WTC11 (cell line): ENCODE data around the gene IL27RA. TPM values are rescaled to one million over a fixed set of nuclear protein-coding genes. Genes with fewer than 3 reads are reported as not detected.
A peak's percentile ranks its signal among the peaks of the same experiment; 100 is the strongest.
"Not testable (repeated sequence)": the region's sequence is repeated elsewhere in the genome, so short reads cannot be mapped to it uniquely, and the experiment has no call there.

ENCODE experiments used
- ATAC-seq: fragments of 200-7000 bp; cut with Tn5 transposase; 2 replicates; pipeline ENCODE4 v1.10.0; 2021; ENCODE audit warnings: mild to moderate bottlenecking, moderate library complexity
- CTCF ChIA-PET: fragments of 300-600 bp; sonication (Branson Sonifier 250); formaldehyde crosslinking; loops from one replicate; lab custom pipeline; 2021; ENCODE audit warnings: antibody characterized with exemption; lab: Charles Lee
- POLR2A ChIA-PET: fragments of 350-600 bp; sonication (Branson Sonifier 250); formaldehyde crosslinking; loops from one replicate; lab custom pipeline; 2021; ENCODE audit warnings: antibody characterized with exemption; lab: Charles Lee
- DNase-seq: peaks from one replicate; pipeline ENCODE4 v3.0.0; 2021; ENCODE audit warnings: low spot score
- H3K27ac Mint-ChIP-seq: 2 replicates; pipeline ENCODE4 v1.8.0; 2021; ENCODE audit warnings: mixed read lengths
- H3K27me3 Mint-ChIP-seq: 2 replicates; pipeline ENCODE4 v1.8.0; 2021; ENCODE audit warnings: low read depth, mild to moderate bottlenecking, moderate library complexity, mixed read lengths
- H3K36me3 Mint-ChIP-seq: 2 replicates; pipeline ENCODE4 v1.8.0; 2021; ENCODE audit warnings: mixed read lengths
- H3K4me1 Mint-ChIP-seq: 2 replicates; pipeline ENCODE4 v1.8.0; 2022; ENCODE audit warnings: mixed read lengths
- H3K4me3 Mint-ChIP-seq: 2 replicates; pipeline ENCODE4 v1.8.0; 2021; ENCODE audit warnings: mild to moderate bottlenecking, moderate library complexity, mixed read lengths
- H3K9me3 Mint-ChIP-seq: 2 replicates; pipeline ENCODE4 v1.8.0; 2021; ENCODE audit warnings: mixed read lengths
- CTCF ChIP-seq: fragments of 200-600 bp; IDR thresholded peaks from 2 replicates; pipeline ENCODE4 v1.8.0; 2022; ENCODE audit warnings: antibody characterized with exemption
- E2F4 ChIP-seq: sonication (generic); formaldehyde crosslinking; IDR thresholded peaks from 2 replicates; pipeline ENCODE4 v1.8.1; 2022; ENCODE audit warnings: low read depth, mild to moderate bottlenecking, moderate library complexity, missing genetic modification reagents, borderline replicate concordance
- ELF4 ChIP-seq: sonication (generic); formaldehyde crosslinking; IDR thresholded peaks from 2 replicates; pipeline ENCODE4 v1.8.1; 2022; ENCODE audit warnings: low read depth, mild to moderate bottlenecking, moderate library complexity, missing genetic modification reagents
- EMX1 ChIP-seq: fragments of 250-450 bp; sonication (Bioruptor Pico); IDR thresholded peaks from 2 replicates; pipeline ENCODE4 v1.8.0; 2021; ENCODE audit warnings: mild to moderate bottlenecking
- IRF2 ChIP-seq: sonication (generic); formaldehyde crosslinking; IDR thresholded peaks from 2 replicates; pipeline ENCODE4 v1.8.0; 2022; ENCODE audit warnings: low read depth, missing genetic modification reagents, borderline replicate concordance
- NFE2L1 ChIP-seq: sonication (generic); formaldehyde crosslinking; IDR thresholded peaks from 2 replicates; pipeline ENCODE4 v1.8.1; 2023; ENCODE audit warnings: missing genetic modification reagents
- NR1H2 ChIP-seq: sonication (generic); formaldehyde crosslinking; IDR thresholded peaks from 2 replicates; pipeline ENCODE4 v1.9.0; 2021; ENCODE audit warnings: mild to moderate bottlenecking, moderate library complexity, missing genetic modification reagents
- SMAD4 ChIP-seq: sonication (generic); formaldehyde crosslinking; IDR thresholded peaks from 2 replicates; pipeline ENCODE4 v1.8.0; 2022; ENCODE audit warnings: mild to moderate bottlenecking, missing genetic modification reagents
- SP1 ChIP-seq: sonication (generic); formaldehyde crosslinking; conservative IDR thresholded peaks from 2 replicates; pipeline ENCODE4 v1.8.1; 2022; ENCODE audit warnings: missing genetic modification reagents
- ZMAT4 ChIP-seq: fragments of 250-450 bp; sonication (Bioruptor Pico); IDR thresholded peaks from 2 replicates; pipeline ENCODE4 v1.9.0; 2021; ENCODE audit warnings: mild to moderate bottlenecking
- ZNF121 ChIP-seq: sonication (generic); formaldehyde crosslinking; IDR thresholded peaks from 2 replicates; pipeline ENCODE4 v1.8.0; 2023; ENCODE audit warnings: missing genetic modification reagents
- ZNF281 ChIP-seq: sonication (generic); formaldehyde crosslinking; IDR thresholded peaks from 2 replicates; pipeline ENCODE4 v1.8.0; 2023; ENCODE audit warnings: mild to moderate bottlenecking, missing genetic modification reagents
- total RNA-seq: library from RNA; stranded (reverse); gene quantifications from 3 replicates; pipeline ENCODE4 v1.2.3, GENCODE V29; 2021
- TF ChIP-seq, protein P1 (sequence below): sonication (generic); formaldehyde crosslinking; IDR thresholded peaks from 2 replicates; pipeline ENCODE4 v1.8.1; 2022; ENCODE audit warnings: low read depth, missing genetic modification reagents, borderline replicate concordance

IL27RA gene
- total RNA-seq, 1 experiment from 2014 or later, result 12.2 TPM

DNA sequence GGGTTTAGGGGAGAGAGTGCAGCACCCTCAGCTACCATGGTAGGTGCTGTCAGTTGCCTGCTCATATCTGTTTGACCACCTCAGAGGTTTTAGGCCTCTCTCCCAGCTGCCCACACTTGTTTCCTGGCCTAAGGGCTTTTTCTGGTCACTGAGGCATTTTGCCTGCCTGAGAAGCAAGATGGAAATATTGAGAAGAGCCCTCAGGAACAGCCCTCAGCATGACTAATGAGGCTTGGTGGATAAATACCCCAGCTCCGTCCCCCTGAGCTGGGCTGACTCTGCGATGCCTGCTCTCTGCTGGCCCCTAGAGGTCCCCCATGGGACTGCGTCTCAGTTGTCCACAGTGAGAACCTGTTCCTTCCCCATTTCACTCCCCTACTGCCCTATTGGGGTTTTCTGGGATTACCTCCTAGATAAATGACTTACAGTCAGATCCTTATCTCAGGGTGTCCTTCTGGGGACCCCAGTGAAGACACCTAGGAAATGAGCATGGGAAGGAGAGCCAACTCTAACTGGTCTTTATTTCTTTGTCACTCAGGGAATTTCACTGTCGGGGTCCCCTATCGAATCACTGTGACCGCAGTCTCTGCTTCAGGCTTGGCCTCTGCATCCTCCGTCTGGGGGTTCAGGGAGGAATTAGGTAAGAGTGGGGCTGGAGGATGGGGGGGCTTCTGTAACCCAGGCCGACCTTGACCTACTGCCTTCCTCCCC is 17.0 kb downstream of the IL27RA start:
- CTCF ChIA-PET, result interaction anchor here (0.5 to 11.1 kb wide), 46 partner anchors 9 to 1184 kb away, joined by 3 to 187 read pairs (median 4); partner anchors contain the start of genes ASF1B, C19orf67, CC2D1A and DCAF15
- POLR2A ChIA-PET, result interaction anchor here (1.2 kb wide), 1 partner anchor 9 kb away, joined by 5 read pairs; no protein-coding TSS in a partner anchor
- TF ChIP-seq CTCF (peak; percentile 89), IRF2 (no peak), SP1 (CRISPR knock-in tag) (peak; percentile 31; the same call in 1 of the 2 replicates)

DNA sequence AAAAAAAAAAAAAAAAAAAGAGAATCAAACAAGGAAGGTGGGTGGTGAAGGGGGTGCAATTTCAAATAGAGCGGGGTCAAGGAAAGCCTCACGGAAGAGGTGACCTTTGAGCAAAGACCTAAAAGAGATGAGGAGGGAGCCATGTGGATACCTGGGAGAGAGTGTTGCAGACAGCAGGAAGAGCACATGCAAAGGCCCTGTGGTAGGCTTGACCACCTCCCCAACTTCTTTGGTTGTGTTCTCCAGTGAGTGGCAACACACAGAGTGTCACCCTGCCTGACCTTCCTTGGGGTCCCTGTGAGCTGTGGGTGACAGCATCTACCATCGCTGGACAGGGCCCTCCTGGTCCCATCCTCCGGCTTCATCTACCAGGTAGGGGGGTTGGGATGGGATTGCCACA is 18.9 kb downstream of the IL27RA start:
- peaks cover 10% of the 10 kb centered on the region for H3K36me3 Mint-ChIP-seq
- no peaks in the 10 kb centered on the region for H3K4me1 Mint-ChIP-seq
- H3K27me3 Mint-ChIP-seq, result no peaks in the 10 kb centered on the region
- DNase-seq, result no peak
- CTCF ChIA-PET, result interaction anchor here (0.7 to 11.1 kb wide), 4 partner anchors 9 to 29 kb away, joined by 3 to 187 read pairs (median 8); partner anchors contain the start of genes IL27RA, MISP3 and PALM3
- no peak overlapping the region for H3K27ac Mint-ChIP-seq
- POLR2A ChIA-PET, result interaction anchor here (0.6 kb wide), 1 partner anchor 11 kb away, joined by 3 read pairs; no protein-coding TSS in a partner anchor
- no peak for ATAC-seq
- TF ChIP-seq NFE2L1 (no peak), ELF4 (CRISPR knock-in tag) (no peak), NR1H2 (no peak)
- H3K4me3 Mint-ChIP-seq, result no peak overlapping the region
- no peaks in the 10 kb centered on the region for H3K9me3 Mint-ChIP-seq

More for the DNA sequence above, 17.0 kb downstream of the IL27RA start:
- DNase-seq, result peak; percentile 92
- no peak overlapping the region for H3K27ac Mint-ChIP-seq
- H3K36me3 Mint-ChIP-seq, result peaks cover 10% of the 10 kb centered on the region
- no peaks in the 10 kb centered on the region for H3K9me3 Mint-ChIP-seq
- no peak overlapping the region for H3K4me3 Mint-ChIP-seq
- no peaks in the 10 kb centered on the region for H3K27me3 Mint-ChIP-seq
- peak; percentile 98 for ATAC-seq
- H3K4me1 Mint-ChIP-seq, result no peaks in the 10 kb centered on the region

DNA sequence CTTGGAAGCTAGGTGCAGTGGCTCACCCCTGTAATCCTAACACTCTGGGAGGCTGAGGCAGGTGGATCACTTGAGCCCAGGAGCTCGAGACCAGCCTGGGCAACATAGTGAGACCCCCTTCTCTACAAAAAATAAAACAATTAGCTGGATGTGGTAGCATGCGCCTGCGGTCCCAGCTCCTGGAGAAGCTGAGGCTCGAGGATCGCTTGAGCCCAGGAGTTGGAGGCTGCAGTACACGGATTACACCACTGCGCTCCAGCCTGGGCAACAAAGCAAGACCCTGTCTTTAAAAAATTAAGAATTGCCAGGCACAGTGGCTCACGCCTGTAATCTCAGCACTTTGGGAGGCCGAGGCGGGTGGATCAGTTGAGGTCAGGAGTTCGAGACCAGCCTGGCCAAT is 19.4 kb downstream of the IL27RA start:
- H3K36me3 Mint-ChIP-seq, H3K27me3 Mint-ChIP-seq, H3K9me3 Mint-ChIP-seq, POLR2A ChIA-PET, DNase-seq, H3K4me3 Mint-ChIP-seq, H3K27ac Mint-ChIP-seq, ATAC-seq, H3K4me1 Mint-ChIP-seq: not testable (repeated sequence)
- TF ChIP-seq ZNF121 (CRISPR knock-in tag), result peak; percentile 82
- CTCF ChIA-PET, result interaction anchor here (1.0 to 11.1 kb wide), 4 partner anchors 8 to 21 kb away, joined by 3 to 187 read pairs (median 8); partner anchors contain the start of genes IL27RA, MISP3 and PALM3

DNA sequence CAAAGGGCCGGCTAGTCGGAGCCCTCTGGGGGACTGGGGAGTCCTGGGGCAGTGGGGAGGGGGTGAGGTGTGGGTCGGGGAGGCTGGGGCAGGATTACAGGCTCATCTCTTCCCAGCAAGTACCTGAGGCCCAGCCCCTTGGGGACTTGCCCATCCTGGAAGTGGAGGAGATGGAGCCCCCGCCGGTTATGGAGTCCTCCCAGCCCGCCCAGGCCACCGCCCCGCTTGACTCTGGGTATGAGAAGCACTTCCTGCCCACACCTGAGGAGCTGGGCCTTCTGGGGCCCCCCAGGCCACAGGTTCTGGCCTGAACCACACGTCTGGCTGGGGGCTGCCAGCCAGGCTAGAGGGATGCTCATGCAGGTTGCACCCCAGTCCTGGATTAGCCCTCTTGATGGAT is 20.4 kb downstream of the IL27RA start:
- DNase-seq (no peak), ATAC-seq (no peak)
- no peak overlapping the region for H3K27ac Mint-ChIP-seq
- peaks cover 3% of the 10 kb centered on the region; the same call in 1 of the 2 replicates for H3K4me1 Mint-ChIP-seq
- H3K9me3 Mint-ChIP-seq, result no peaks in the 10 kb centered on the region
- TF ChIP-seq ZMAT4 (CRISPR knock-in tag) (no peak), ZNF281 (no peak), EMX1 (CRISPR knock-in tag) (no peak), SMAD4 (CRISPR knock-in tag) (no peak), E2F4 (no peak)
- TF ChIP-seq, protein P1, sequence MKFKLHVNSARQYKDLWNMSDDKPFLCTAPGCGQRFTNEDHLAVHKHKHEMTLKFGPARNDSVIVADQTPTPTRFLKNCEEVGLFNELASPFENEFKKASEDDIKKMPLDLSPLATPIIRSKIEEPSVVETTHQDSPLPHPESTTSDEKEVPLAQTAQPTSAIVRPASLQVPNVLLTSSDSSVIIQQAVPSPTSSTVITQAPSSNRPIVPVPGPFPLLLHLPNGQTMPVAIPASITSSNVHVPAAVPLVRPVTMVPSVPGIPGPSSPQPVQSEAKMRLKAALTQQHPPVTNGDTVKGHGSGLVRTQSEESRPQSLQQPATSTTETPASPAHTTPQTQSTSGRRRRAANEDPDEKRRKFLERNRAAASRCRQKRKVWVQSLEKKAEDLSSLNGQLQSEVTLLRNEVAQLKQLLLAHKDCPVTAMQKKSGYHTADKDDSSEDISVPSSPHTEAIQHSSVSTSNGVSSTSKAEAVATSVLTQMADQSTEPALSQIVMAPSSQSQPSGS (CRISPR knock-in tag), result no peak
- TF ChIP-seq, all 79 proteins: peak for 0
- no peak overlapping the region for H3K4me3 Mint-ChIP-seq
- peaks cover 6% of the 10 kb centered on the region; the same call in 1 of the 2 replicates for H3K27me3 Mint-ChIP-seq
- POLR2A ChIA-PET, result no interaction called here
- CTCF ChIA-PET, result interaction anchor here (1.0 kb wide), 1 partner anchor 9 kb away, joined by 3 read pairs; no protein-coding TSS in a partner anchor
- H3K36me3 Mint-ChIP-seq, result peaks cover 10% of the 10 kb centered on the region
